Muscle layer of duodenum (tissue), 2 donors: ENCODE results near the gene PAX5.

Source experiments
- H3K27ac ChIP-seq: one replicate; pipeline ENCODE4 v1.7.0; 2013; ENCODE audit warnings: mild to moderate bottlenecking, low read length
- H3K27me3 ChIP-seq: one replicate; pipeline ENCODE4 v1.7.0; 2013; ENCODE audit warnings: low read depth, mild to moderate bottlenecking, control low read depth, low read length
- H3K36me3 ChIP-seq, 2 donors: one replicate each; pipeline ENCODE4 v1.7.0; 2013; ENCODE audit warnings: low read length in 2 of 2, control low read depth in 1 of 2, mild to moderate bottlenecking in 1 of 2; ENCODE audit not compliant: insufficient read depth in 2 of 2, control insufficient read depth in 1 of 2
- H3K4me1 ChIP-seq, 2 donors: one replicate each; pipeline ENCODE4 v1.7.0; 2013; ENCODE audit warnings: low read length in 2 of 2, mild to moderate bottlenecking in 2 of 2, control low read depth in 1 of 2, moderate library complexity in 1 of 2; ENCODE audit not compliant: insufficient read depth in 2 of 2, control insufficient read depth in 1 of 2
- H3K4me3 ChIP-seq, 2 donors: one replicate each; pipeline ENCODE4 v1.7.0; 2013; ENCODE audit warnings: low read length in 2 of 2, low read depth in 1 of 2, mild to moderate bottlenecking in 1 of 2
- H3K9me3 ChIP-seq, 2 donors: one replicate each; pipeline ENCODE4 v1.7.0; 2013; ENCODE audit warnings: low read length in 2 of 2, control low read depth in 1 of 2, mild to moderate bottlenecking in 1 of 2; ENCODE audit not compliant: control insufficient read depth in 1 of 2
- donor health status: healthy.

Gene PAX5

GRCh38 chr9:36902080-36902716, 131.9 kb downstream of the PAX5 start:
- no peaks in the 10 kb centered on the region for H3K27me3 ChIP-seq
- no peak overlapping the region for H3K4me3 ChIP-seq
- H3K36me3 ChIP-seq: no peaks in the 10 kb centered on the region

DNA sequence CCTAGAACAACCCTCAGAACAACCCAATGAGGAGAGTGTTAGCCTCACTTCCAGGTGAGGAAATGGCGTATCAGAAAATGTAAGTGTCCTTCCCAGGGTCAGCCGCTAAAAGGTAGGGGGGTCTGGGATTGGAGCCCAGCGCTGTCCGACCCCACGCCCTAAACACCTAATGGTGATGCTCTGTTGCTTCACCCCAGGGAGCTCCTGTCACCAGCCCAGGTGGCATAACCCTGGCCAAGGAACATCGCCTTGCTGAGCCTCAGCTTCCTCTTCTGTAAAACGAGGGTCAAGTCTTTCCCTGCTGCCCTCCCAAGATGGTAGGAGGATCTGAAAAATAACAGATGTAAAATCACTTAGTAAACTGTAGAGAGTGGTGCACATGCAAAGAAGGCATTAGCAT, 132.5 kb downstream of the PAX5 start:
- Histone ChIP-seq H3K27me3 (no peaks in the 10 kb centered on the region), H3K4me3 (no peak overlapping the region), H3K27ac (no peak overlapping the region), H3K36me3 (no peaks in the 10 kb centered on the region), H3K9me3 (no peaks in the 10 kb centered on the region), H3K4me1 (no peaks in the 10 kb centered on the region)

More at GRCh38 chr9:36902080-36902716, 131.9 kb downstream of the PAX5 start:
- no peaks in the 10 kb centered on the region for H3K4me1 ChIP-seq
- no peak overlapping the region for H3K27ac ChIP-seq
- no peaks in the 10 kb centered on the region for H3K9me3 ChIP-seq

- Histone ChIP-seq H3K27ac (no peak overlapping the region), H3K27me3 (no peaks in the 10 kb centered on the region), H3K36me3 (no peaks in the 10 kb centered on the region), H3K4me1 (no peaks in the 10 kb centered on the region), H3K4me3 (no peak overlapping the region), H3K9me3 (no peaks in the 10 kb centered on the region)
Observed at GRCh38 chr9:36900856-36901220, 133.2 kb downstream of the PAX5 start.

GRCh38 chr9:36900136-36900855, 133.8 kb downstream of the PAX5 start:
- H3K9me3 ChIP-seq: no peaks in the 10 kb centered on the region
- no peaks in the 10 kb centered on the region for H3K27me3 ChIP-seq
- H3K27ac ChIP-seq: no peak overlapping the region
- no peaks in the 10 kb centered on the region for H3K4me1 ChIP-seq
- H3K4me3 ChIP-seq: no peak overlapping the region
- no peaks in the 10 kb centered on the region for H3K36me3 ChIP-seq

- Histone ChIP-seq H3K4me1 (no peaks in the 10 kb centered on the region), H3K4me3 (no peak overlapping the region), H3K9me3 (no peaks in the 10 kb centered on the region), H3K36me3 (no peaks in the 10 kb centered on the region), H3K27ac (no peak overlapping the region), H3K27me3 (no peaks in the 10 kb centered on the region)
Observed at GRCh38 chr9:36899406-36899805, 134.7 kb downstream of the PAX5 start.

DNA sequence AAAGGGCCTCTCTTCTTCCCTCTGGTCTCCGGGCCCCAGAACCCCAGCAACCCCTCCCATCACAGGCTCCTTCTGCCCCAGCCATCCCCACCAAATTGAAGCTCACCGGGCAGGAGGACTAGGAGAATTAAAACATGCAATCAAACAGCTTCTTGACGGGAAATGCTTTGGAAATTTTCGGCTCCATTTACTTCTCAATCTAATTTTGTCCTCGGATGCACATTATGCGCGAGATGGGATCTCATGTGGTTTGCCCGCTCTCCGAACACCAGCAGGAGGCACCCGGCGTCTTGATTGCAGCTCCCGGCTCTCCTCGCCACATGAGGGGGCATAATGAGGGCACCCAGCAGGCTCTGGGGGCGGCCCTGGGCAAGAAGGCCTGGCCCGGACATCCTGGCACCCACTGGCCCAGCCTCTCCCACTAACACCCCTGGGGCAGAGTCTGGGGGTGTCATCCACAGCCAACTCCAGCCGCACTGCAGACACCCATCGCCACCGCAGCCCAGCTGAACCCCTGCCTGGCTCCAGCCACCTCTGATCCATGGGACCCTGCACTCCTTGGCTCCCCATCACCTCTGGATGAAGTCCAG, 135.5 kb downstream of the PAX5 start:
- Histone ChIP-seq H3K4me3 (no peak overlapping the region), H3K36me3 (no peaks in the 10 kb centered on the region), H3K27ac (no peak overlapping the region), H3K9me3 (no peaks in the 10 kb centered on the region), H3K4me1 (no peaks in the 10 kb centered on the region), H3K27me3 (no peaks in the 10 kb centered on the region)

DNA sequence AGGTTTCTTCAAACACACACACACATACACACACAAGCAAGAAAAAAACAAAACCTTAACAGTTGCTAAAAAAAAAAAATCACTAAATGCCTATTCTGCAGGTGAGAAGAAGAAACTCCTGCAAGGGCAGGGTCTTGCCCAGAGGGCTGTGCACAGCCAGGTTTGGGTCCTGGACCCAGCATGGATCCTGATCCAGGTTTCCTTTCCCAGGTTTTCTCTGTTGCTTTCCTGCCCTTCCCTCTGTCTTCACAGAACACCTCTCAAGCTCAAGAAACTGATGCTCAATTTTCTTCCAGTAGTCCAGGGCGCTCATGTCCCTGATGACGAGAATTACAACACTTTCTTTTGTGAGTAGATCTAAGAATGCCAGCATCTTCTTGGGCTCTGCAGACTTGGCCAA, 136.6 kb downstream of the PAX5 start:
- H3K4me1 ChIP-seq: no peaks in the 10 kb centered on the region
- H3K9me3 ChIP-seq: no peaks in the 10 kb centered on the region
- H3K4me3 ChIP-seq: no peak overlapping the region
- H3K27ac ChIP-seq: no peak overlapping the region
- H3K36me3 ChIP-seq: no peaks in the 10 kb centered on the region
- H3K27me3 ChIP-seq: no peaks in the 10 kb centered on the region

- Histone ChIP-seq H3K4me3 (no peak overlapping the region), H3K27me3 (no peaks in the 10 kb centered on the region), H3K9me3 (no peaks in the 10 kb centered on the region), H3K4me1 (no peaks in the 10 kb centered on the region), H3K36me3 (no peaks in the 10 kb centered on the region), H3K27ac (no peak overlapping the region)
Observed at GRCh38 chr9:36897019-36897418, 137.0 kb downstream of the PAX5 start.

GRCh38 chr9:36896296-36896695, 137.8 kb downstream of the PAX5 start:
- Histone ChIP-seq H3K9me3 (no peaks in the 10 kb centered on the region), H3K36me3 (no peaks in the 10 kb centered on the region), H3K27me3 (no peaks in the 10 kb centered on the region), H3K4me3 (no peak overlapping the region), H3K27ac (no peak overlapping the region), H3K4me1 (no peaks in the 10 kb centered on the region)

GRCh38 chr9:36895744-36896260, 138.3 kb downstream of the PAX5 start:
- H3K9me3 ChIP-seq: no peaks in the 10 kb centered on the region
- H3K4me3 ChIP-seq: no peak overlapping the region
- H3K27ac ChIP-seq: no peak overlapping the region
- no peaks in the 10 kb centered on the region for H3K27me3 ChIP-seq
- H3K4me1 ChIP-seq: no peaks in the 10 kb centered on the region
- H3K36me3 ChIP-seq: no peaks in the 10 kb centered on the region

DNA sequence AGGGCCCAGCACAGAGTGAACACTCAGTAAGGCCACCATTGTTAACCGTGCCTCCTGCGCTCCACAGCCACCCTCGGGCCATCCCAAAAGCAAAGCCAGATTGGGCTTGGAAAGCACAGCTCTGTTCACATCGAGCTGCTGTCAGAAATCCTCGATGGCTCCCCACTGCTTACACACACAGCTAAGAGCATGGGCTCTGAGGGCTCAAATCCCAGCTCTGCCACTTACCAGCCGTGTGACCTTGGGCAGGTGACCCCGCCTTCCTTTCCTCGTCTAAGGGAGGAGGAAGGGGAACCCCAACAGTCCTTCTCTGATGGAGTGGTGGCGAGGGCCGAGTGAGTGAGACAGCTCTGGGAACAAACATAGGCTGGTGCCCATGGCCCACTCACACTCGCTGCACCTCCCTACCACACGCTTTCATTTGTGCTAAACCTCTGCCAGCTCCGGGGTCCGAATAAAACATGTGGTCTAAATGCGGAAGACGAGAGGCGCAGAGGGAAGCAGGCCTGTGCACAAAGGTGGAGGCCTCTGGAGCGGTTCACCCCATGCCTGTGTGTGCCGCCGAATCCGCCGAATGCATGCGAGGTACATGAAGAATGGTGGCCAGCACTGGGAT, 139.3 kb downstream of the PAX5 start:
- no peak overlapping the region for H3K4me3 ChIP-seq
- H3K27ac ChIP-seq: no peak overlapping the region
- no peaks in the 10 kb centered on the region for H3K36me3 ChIP-seq
- no peaks in the 10 kb centered on the region for H3K4me1 ChIP-seq
- H3K27me3 ChIP-seq: no peaks in the 10 kb centered on the region
- no peaks in the 10 kb centered on the region for H3K9me3 ChIP-seq
